ENCODE measurements around the gene AMH.

The AMH gene

GRCh38 chr19:2221918-2222317 lies 27.2 kb upstream of the AMH start:
- no peak for DNase-seq

DNA sequence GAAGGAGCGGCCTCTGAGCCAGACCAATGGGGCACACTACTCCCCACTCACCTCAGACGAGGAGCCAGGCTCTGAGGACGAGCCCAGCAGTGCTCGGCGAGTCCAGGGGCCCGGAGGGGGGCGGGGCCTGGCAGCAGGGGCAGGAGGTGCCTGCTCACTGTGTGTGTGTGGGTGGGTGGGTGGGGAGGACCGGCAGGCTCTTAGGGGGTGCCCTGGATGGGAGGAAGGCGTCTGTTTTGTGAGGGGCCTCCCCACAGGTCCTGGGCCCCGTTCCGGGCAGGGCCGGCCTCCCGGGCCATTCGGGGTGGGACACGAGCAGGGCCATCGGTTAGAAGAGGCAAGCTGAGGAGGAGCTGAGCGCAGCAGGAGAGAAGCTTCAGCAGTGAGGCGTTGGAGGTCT lies 25.7 kb upstream of the AMH start:
- no peak for DNase-seq

DNA sequence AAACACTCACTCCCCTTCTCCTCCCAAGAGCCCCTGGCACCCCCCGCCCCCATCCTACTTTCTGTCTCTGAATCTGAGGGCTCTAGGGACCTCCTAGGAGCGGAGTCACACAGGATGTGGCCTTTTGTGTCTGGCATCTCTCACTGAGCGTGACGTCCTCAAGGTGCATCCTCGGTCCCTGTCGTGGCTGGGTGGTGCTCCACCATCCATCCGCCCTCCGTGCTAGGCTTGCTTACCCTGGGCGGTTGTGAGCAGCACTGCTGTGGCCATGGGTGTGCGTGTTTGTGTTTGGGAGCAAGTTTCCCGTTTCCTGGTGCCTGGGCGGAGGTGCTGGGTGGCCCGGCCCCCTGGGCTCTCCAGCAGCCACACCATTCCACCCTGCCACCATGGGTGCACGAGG lies 25.2 kb upstream of the AMH start:
- DNase-seq: peak; percentile 19

- no peak for DNase-seq
Observed at GRCh38 chr19:2224754-2225349, 24.3 kb upstream of the AMH start.

- no peak for DNase-seq
Observed at GRCh38 chr19:2225415-2226050, 23.6 kb upstream of the AMH start.

GRCh38 chr19:2226051-2226839 lies 22.9 kb upstream of the AMH start:
- no peak for DNase-seq

GRCh38 chr19:2226840-2227360 lies 22.2 kb upstream of the AMH start:
- no peak for DNase-seq

DNA sequence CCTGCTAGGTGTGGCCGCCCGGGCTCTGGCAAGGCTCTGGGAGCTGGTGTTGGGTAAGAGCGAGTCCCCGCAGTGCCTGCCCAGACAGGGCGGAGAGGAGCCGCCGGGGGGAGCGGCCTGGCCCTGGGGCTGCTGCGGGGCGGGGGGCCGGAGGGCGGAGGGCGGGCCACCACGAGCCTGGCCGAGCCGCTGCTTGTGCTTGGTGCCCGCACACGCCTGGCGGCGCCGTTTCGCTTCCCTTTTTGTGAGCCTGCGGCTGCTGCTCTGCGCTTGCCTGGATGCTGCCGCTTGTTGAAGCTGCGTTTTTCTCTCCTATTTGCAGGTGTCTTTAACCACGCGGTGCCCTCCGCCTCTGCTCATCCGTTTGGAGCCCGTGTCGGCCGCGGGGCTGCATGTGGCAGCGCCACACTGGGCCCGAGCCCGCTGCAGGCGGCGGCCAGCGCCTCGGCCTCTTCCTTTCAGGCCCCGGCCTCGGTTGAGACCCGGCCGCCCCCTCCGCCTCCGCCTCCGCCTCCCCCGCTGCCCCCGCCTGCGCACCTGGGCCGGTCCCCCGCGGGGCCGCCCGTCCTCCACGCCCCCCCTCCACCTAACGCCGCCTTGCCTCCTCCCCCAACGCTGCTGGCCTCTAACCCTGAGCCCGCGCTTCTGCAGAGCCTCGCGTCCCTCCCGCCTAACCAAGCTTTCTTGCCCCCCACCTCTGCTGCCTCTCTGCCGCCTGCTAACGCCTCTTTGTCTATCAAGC lies 21.5 kb upstream of the AMH start:
- DNase-seq: no peak

GRCh38 chr19:2228157-2229030 lies 20.7 kb upstream of the AMH start:
- no peak for DNase-seq

DNA sequence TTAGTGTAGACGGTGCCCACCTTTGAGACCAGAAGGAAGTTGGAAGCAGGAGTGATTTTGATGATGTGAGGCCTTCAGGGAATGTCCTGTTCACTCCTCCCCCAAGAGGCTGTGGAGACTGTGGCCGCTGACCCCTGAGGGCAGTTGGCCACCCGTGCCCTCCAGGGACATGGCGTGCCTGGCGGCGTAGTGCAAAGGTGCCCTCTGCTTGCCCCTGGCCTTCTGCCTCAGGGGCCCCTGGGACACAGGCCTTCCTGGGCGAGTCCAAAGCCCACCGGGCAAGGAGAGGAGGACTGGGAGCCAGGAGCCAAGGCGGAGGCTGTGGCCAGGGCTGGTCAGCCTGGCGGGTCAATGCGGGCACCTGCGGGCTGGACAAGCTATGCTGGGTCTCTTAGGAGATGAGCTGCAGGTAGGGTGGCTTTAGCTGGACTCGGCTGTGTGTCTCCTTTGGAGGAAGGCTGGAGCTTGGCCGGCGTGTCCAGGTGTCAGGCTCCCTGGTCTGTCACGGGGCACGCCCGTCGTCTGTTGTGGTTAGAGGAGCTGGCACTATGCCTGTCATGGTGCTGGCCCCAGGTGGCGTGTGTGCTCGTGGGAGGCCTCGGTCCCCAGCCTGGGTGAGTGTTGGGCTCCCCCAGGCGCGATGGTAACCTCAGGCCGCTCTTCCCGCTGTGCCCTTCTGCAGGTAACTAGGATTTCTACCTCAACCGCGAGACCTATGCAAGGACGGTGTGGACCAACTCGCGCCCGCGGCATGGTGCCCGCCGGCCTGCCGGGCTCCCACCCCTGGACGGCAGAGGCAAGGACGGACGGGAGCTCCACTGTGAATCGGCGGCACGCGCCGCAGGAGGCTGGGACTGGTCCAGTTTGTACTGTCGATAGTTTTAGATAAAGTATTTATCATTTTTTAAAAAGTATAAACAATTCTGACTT lies 19.8 kb upstream of the AMH start:
- no peak for DNase-seq

DNA sequence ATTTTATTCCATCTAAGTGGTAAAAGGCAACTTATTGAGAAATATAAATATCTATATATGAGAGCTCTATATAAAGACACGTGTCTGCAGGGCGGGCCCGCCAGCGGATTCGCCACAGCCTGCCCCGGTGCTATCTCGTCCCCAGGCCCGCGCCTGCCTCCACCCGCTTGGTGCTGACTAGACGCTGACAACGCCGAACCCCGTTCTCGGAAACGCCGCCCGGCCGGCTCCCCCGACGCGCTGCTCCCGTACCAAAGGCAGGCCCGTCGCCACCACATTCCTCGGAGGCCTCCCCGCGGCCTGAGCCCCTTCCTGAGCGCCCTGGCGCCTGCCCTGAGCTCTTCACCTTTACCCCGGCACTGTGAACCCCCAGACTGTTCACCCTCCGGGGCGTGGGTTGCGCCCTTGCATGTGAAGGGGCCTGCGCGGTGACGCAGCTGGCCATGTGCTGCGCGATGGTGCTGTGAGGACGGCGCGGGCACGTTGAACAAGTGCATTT lies 19.0 kb upstream of the AMH start:
- DNase-seq: no peak

GRCh38 chr19:2230807-2231533 lies 18.2 kb upstream of the AMH start:
- DNase-seq: no peak

DNA sequence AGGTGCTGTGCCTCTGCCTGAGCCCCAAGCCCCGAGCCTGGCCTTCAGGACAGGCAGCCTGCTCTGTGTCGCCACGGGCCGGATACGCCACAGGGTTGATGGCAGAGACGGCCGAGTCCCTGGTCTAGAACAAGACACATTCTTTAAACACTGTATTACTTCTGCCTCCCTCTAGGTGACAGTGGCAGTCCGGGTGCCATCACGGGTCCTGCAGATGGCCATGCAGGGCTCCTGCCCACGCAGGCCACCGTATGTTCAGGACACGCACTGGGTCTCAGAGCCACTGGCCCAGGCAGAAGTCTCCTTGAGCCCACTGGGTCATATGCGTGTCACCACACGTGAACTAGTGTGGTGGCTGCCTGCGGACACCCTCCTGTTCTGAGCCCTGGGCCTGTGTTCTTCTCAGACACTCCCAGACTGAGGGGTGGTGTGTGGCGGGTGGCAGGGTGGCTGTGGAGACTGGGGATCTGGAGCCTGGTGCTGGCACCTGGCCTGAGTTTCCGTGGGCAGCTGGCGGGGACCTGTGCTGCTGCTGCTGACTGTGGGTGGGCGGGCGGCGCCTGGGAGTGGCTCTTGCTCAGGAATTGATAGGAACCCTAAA lies 17.4 kb upstream of the AMH start:
- DNase-seq: no peak

DNA sequence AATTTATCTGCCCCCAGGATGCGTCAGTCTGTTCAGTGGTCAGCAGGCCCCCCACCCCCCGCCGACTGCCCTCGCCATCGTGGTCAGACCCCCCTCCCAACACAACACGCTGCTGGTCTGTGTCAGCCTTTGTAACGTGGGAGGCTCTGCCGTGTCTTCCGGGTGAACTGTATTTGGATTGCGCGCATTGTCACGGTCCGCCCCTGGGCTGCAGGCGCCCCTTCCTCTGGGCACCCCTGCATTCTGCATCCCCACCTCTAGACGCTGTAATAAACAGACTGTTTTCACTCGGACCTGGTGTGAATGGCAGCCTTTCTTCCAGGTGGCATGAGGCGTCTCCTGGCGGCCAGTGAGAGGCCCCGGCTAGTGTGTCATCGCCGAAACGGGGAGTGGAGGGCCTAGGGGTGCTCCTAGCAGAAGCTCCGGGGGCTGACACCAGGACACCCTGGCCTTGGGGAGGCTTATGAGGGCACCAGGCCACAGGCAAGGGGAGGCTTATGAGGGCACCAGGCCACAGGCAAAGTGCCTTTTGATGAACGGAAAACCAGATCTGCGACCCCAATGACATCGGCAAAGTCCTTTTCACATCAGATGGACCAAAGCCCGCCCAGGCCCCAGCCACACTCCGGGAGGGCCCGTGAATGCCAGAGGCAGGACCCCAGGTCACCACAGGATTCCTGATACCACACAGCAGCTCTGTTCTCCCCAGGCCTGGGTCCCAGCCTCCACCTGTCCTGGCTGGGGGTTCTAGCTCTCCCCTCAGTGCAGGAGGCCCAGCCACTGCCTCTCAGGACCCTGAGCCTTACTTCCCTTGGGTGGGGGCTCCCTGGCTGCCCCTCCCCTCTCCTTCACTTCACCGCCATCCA lies 16.6 kb upstream of the AMH start:
- no peak for DNase-seq

DNA sequence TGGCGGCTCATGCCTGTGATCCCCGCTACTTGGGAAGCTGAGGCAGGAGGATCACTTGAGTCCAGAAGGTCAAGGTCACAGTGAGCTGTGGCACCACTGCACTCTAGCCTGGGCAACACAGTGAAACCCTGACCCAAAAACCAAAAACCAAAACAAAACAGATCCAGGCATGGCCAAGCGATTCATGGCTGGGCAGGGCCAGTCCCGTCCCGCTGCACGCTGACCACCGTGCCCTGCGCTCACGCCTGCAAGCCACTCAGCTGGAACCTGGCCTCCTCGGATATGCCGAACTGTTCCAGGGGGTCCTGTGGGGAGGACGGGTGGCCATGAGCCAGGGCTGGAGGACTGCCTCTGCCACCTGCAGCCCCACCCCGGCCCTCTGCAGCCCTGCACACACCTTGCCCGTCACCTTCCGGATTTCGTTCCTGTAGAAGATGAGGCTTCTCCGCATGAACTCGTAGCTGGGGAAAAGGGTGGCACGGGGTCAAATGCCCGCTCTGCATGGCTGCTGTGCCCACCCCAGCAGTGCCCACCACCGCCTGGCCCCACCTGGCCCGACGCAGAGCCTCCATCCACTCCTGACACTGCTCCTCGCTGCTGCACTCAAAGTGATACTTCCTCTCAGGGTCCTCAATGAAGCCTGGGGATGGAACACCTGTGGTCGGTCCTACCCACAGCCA lies 15.4 kb upstream of the AMH start:
- DNase-seq: no peak

- no peak for DNase-seq
Observed at GRCh38 chr19:2234996-2235380, 14.1 kb upstream of the AMH start.

DNA sequence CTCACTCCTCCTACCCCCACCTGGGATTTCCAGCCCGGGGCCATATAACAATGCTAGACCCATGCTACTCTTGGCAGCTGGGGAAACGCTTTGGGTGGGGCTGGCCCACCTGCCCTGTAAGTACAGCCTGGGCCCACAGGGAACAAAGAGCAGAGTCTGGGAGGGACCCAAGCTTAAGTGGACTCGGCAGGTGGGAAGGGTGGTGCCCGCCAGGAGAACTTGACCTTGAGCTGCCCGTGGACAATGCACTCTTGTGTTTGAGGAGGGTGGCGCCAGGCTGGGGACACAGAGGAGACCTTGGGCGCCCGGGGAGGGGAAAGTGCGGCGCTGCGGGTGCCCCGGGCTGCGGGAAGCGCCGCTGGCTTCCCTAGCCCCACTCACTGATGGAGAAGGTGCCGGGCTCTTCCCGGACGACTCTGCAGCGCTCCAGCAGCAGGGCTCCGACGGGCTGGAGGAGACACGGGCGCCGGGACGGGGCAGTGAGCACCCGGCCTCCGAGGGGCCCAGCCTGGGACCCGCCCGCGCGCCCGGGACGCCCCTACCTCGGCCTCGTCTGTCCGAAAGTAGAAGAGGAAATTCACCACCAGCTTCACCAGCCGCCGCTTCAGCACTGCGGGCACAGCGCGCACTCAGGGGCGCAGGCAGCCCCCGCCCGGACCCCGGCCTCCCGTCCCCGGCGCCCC lies 13.6 kb upstream of the AMH start:
- peak; percentile 17 for DNase-seq

- no peak for DNase-seq
Observed at GRCh38 chr19:2236064-2236313, 13.1 kb upstream of the AMH start.

All from activated gamma-delta T cell treated with Interleukin-2 at 50 U/mL for 16 hours (primary cell).